ENCODE data around the gene NUP210L. TPM values are rescaled to one million over a fixed set of nuclear protein-coding genes. Genes with fewer than 3 reads are reported as not detected.

The NUP210L gene
- total RNA-seq, 2 donors from 2014 or later = 0.07 to 0.11 TPM

DNA sequence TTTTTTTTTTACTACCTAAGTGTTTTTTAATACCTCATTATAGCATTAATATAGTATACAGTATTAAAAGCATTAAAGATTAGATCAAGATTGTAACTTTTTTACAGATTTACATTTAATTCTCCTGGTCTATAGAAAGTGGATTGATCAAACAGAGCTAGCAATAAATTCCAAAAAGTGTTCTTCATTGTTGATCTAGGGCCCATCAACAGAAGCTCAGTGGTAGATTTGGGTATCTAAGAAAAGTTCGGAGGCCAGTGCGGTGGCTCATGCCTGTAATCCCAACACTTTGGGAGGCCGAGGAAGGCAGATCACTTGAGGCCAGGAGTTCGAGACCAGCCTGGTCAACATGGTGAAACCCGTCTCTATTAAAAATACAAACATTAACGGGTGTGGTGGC lies 12.5 kb downstream of the NUP210L start:
- H3K9me3 ChIP-seq (ENCODE audit: control insufficient read depth, low read length) = no peaks in the 10 kb centered on the region
- Mint-ChIP-seq H3K9me3 (no peaks in the 10 kb centered on the region), H3K27me3 (ENCODE audit: insufficient read depth) (no peaks in the 10 kb centered on the region), H3K4me3 (no peak overlapping the region), H3K36me3 (ENCODE audit: low read depth) (no peaks in the 10 kb centered on the region), H3K4me1 (no peaks in the 10 kb centered on the region), H3K27ac (no peak overlapping the region)
- no peak for DNase-seq
- H3K4me1 ChIP-seq (ENCODE audit: control insufficient read depth, insufficient read depth, low read length) = no peaks in the 10 kb centered on the region
- no peaks in the 10 kb centered on the region for H3K27me3 ChIP-seq (ENCODE audit: control insufficient read depth, insufficient read depth, low read length, poor library complexity, severe bottlenecking)
- TF ChIP-seq, protein P1, sequence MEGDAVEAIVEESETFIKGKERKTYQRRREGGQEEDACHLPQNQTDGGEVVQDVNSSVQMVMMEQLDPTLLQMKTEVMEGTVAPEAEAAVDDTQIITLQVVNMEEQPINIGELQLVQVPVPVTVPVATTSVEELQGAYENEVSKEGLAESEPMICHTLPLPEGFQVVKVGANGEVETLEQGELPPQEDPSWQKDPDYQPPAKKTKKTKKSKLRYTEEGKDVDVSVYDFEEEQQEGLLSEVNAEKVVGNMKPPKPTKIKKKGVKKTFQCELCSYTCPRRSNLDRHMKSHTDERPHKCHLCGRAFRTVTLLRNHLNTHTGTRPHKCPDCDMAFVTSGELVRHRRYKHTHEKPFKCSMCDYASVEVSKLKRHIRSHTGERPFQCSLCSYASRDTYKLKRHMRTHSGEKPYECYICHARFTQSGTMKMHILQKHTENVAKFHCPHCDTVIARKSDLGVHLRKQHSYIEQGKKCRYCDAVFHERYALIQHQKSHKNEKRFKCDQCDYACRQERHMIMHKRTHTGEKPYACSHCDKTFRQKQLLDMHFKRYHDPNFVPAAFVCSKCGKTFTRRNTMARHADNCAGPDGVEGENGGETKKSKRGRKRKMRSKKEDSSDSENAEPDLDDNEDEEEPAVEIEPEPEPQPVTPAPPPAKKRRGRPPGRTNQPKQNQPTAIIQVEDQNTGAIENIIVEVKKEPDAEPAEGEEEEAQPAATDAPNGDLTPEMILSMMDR (conservative IDR thresholded peaks at IDR 0.05) = no peak
- WGBS, 2 experiments (ENCODE audit: insufficient coverage in 1 of 2, insufficient read length in 1 of 2) = 85 to 87% methylated on average over 6 of the region's 6 CpGs
- no peaks in the 10 kb centered on the region for H3K36me3 ChIP-seq (ENCODE audit: control insufficient read depth, insufficient read depth, low read length)
- H3K9ac ChIP-seq (ENCODE audit: extremely low read depth, low read length, poor library complexity, severe bottlenecking) = no peak overlapping the region
- H3K27ac ChIP-seq (ENCODE audit: low read depth, low read length) = no peak overlapping the region
- no peak overlapping the region for H3K4me3 ChIP-seq (ENCODE audit: low read length)

DNA sequence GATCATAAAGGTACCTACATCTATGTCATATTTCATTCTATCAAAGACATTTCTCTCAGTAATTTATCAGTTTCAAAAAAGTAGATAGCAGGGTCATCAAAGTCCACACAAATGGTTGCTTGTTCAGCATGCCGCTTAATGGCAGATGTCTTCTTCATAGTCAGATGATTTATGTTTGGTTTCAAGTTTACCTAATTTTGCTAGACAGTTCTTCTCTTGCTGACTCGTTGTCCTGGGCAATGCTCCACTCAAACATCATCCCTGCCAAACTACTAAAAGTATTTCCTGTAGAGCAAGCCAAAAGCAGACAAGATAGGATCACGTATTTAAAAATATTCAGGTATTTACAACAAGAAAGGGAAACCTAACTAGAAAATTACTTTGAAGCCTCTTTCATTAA lies 13.6 kb downstream of the NUP210L start:
- Histone ChIP-seq H3K27ac (ENCODE audit: low read depth, low read length) (no peak overlapping the region), H3K9ac (ENCODE audit: extremely low read depth, low read length, poor library complexity, severe bottlenecking) (no peak overlapping the region), H3K4me3 (ENCODE audit: low read length) (no peak overlapping the region), H3K4me1 (ENCODE audit: control insufficient read depth, insufficient read depth, low read length) (no peaks in the 10 kb centered on the region), H3K36me3 (ENCODE audit: control insufficient read depth, insufficient read depth, low read length) (no peaks in the 10 kb centered on the region), H3K27me3 (ENCODE audit: control insufficient read depth, insufficient read depth, low read length, poor library complexity, severe bottlenecking) (no peaks in the 10 kb centered on the region), H3K9me3 (ENCODE audit: control insufficient read depth, low read length) (no peaks in the 10 kb centered on the region)
- H3K27me3 Mint-ChIP-seq (ENCODE audit: insufficient read depth) = no peaks in the 10 kb centered on the region
- no peak overlapping the region for H3K4me3 Mint-ChIP-seq
- no peak overlapping the region for H3K27ac Mint-ChIP-seq
- DNase-seq = no peak
- H3K36me3 Mint-ChIP-seq (ENCODE audit: low read depth) = no peaks in the 10 kb centered on the region
- no peaks in the 10 kb centered on the region for H3K9me3 Mint-ChIP-seq
- H3K4me1 Mint-ChIP-seq = no peaks in the 10 kb centered on the region
- TF ChIP-seq, protein P1 (conservative IDR thresholded peaks at IDR 0.05) = no peak
- WGBS, 2 experiments (ENCODE audit: insufficient coverage in 1 of 2, insufficient read length in 1 of 2) = 87 to 90% methylated on average over 2 to 3 of the region's 3 CpGs

DNA sequence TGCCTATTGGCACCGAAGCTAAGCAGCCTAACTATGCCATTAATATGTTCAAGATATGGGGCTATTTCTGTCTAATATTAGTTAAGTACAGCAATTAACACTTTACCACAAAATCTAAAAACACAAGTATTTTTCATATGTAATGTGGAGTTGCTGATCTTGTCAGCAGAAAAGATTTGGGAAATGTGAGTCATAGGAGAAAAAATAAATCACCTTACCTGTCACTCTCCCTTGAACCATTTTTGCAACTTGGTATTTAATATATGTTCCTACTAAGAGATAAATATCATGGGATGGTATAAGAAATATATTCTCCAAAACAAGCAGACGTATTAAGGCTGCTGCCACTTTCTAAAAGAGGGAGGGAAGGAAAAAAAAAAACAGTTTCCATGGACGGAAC lies 17.0 kb downstream of the NUP210L start:
- Histone ChIP-seq H3K4me3 (ENCODE audit: low read length) (no peak overlapping the region), H3K9me3 (ENCODE audit: control insufficient read depth, low read length) (no peaks in the 10 kb centered on the region), H3K36me3 (ENCODE audit: control insufficient read depth, insufficient read depth, low read length) (no peaks in the 10 kb centered on the region), H3K27me3 (ENCODE audit: control insufficient read depth, insufficient read depth, low read length, poor library complexity, severe bottlenecking) (no peaks in the 10 kb centered on the region), H3K27ac (ENCODE audit: low read depth, low read length) (no peak overlapping the region), H3K9ac (ENCODE audit: extremely low read depth, low read length, poor library complexity, severe bottlenecking) (no peak overlapping the region), H3K4me1 (ENCODE audit: control insufficient read depth, insufficient read depth, low read length) (no peaks in the 10 kb centered on the region)
- TF ChIP-seq, protein P1 (conservative IDR thresholded peaks at IDR 0.05) = no peak
- 61% methylated on average over 2 of the region's 3 CpGs; no CpG with 5 or more reads in 1 of the 2 experiments for WGBS, 2 experiments (ENCODE audit: insufficient coverage in 1 of 2, insufficient read length in 1 of 2)
- H3K4me3 Mint-ChIP-seq = no peak overlapping the region
- no peaks in the 10 kb centered on the region for H3K36me3 Mint-ChIP-seq (ENCODE audit: low read depth)
- no peaks in the 10 kb centered on the region for H3K27me3 Mint-ChIP-seq (ENCODE audit: insufficient read depth)
- peaks cover 1% of the 10 kb centered on the region for H3K9me3 Mint-ChIP-seq
- no peaks in the 10 kb centered on the region for H3K4me1 Mint-ChIP-seq
- no peak for DNase-seq
- no peak overlapping the region for H3K27ac Mint-ChIP-seq

Measured in endodermal cell (in vitro differentiated cells).